ENCODE data around the gene KRTAP9-1.
"Not testable (repeated sequence)": the region's sequence is repeated elsewhere in the genome, so short reads cannot be mapped to it uniquely, and the experiment has no call there.

DNA sequence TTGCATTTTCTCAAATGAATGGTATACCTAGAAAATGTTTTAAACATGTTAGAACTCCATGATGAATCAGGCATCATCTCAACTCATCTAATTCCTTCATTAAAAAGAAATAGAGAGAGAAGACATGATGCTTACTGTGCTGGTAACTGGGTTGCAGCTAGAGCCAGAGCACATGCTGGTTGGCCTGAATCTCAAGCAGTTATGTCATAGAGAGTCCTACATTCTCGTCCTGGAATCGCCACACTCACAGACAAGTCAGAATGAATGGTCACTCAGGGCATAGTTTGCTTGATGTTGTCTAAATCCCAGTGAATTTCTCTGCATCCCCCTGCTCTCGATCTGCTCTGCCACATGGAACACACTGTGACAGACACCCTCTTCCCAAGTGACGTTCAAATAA lies 47.4 kb downstream of the KRTAP9-1 start:
- not testable (repeated sequence) for TF ChIP-seq CTCF (conservative IDR thresholded peaks at IDR 0.05); EZH2 (IDR thresholded peaks at IDR 0.05; ENCODE audit: low read depth)
